ENCODE measurements around the gene SHFL. TPM values are rescaled to one million over a fixed set of nuclear protein-coding genes. Genes with fewer than 3 reads are reported as not detected.

Gene SHFL
- polyA plus RNA-seq, 3 donors = 12.6 to 106 (median 17.6) TPM

DNA sequence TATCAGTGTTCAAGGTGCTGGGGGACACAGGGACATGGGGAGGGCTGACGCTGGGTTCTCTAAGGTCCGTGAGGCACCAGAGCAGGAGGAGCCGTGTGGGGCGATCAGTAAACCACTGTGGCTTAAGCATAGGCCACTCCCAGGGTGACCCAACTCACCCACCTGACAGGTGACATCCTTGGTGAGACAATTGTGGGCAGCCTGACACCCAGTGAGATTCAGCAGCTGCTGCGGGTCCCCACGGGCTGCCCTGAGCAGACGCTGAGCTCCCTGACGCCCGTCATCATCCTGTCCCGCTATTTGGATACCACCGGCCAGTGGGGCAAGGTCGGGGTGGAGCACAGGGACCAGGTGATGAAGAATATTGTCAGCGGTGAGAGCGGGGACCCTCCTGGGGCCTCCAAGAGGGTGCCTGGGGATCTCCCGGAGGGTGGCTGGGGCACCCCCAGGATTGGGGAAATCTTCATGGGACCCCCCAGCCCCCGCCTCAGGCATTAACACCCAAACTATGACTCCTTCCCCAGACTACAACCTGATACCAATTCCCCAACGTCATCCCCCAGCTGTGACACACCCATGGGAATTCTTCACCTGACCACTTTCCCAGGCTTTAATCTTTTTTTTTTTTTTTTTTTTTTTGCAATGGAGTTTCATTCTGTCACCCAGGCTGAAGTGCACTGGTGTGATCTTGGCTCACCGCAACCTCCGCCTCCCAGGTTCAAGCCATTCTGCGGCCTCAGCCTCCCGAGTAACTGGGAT, 33.3 kb upstream of the SHFL start:
- Histone ChIP-seq H3K36me3 (replicated peaks in 1 of 2; ENCODE audit: control insufficient read depth in 1 of 2, insufficient read depth in 2 of 2, low read length in 2 of 2) (no peaks in the 10 kb centered on the region), H3K9me3 (replicated peaks in 1 of 2; ENCODE audit: control insufficient read depth in 1 of 2, insufficient read depth in 1 of 2, low read length in 2 of 2) (no peaks in the 10 kb centered on the region), H3K79me2 (ENCODE audit: insufficient read depth, low read length) (no peaks in the 10 kb centered on the region), H2AFZ (ENCODE audit: insufficient read depth, low read depth, low read length, poor library complexity, severe bottlenecking) (no peak overlapping the region), H3K27ac (ENCODE audit: low read depth in 1 of 2, low read length in 2 of 2) (no peak overlapping the region), H3K4me1 (ENCODE audit: control insufficient read depth in 1 of 2, insufficient read depth in 2 of 2, low read length in 2 of 2) (no peaks in the 10 kb centered on the region), H3K27me3 (ENCODE audit: control insufficient read depth in 2 of 2, insufficient read depth in 2 of 2, low read length in 2 of 2) (no peaks in the 10 kb centered on the region), H4K20me1 (ENCODE audit: insufficient read depth, low read length) (no peaks in the 10 kb centered on the region), H3K9ac (ENCODE audit: insufficient read depth, low read length, poor library complexity, severe bottlenecking) (no peak overlapping the region), H3K4me2 (replicated peaks; ENCODE audit: extremely low read depth, low read length, poor library complexity, severe bottlenecking) (no peak overlapping the region), H3K4me3 (replicated peaks in 1 of 3; ENCODE audit: low read depth in 2 of 3, low read length in 3 of 3) (no peak overlapping the region)
- intact Hi-C loops (cut with micrococcal nuclease) = no loop called here
- Mint-ChIP-seq H3K4me1 (no peaks in the 10 kb centered on the region), H3K27ac (no peak overlapping the region), H3K4me3 (no peak overlapping the region), H3K9me3 (peaks cover 1 to 9% (median 5%) of the 10 kb centered on the region in 7 donors), H3K36me3 (no peaks in the 10 kb centered on the region), H3K27me3 (ENCODE audit: low read depth in 3 of 3) (peaks cover 6 to 8% (median 7%) of the 10 kb centered on the region in 3 donors)
- TF ChIP-seq, protein P1, sequence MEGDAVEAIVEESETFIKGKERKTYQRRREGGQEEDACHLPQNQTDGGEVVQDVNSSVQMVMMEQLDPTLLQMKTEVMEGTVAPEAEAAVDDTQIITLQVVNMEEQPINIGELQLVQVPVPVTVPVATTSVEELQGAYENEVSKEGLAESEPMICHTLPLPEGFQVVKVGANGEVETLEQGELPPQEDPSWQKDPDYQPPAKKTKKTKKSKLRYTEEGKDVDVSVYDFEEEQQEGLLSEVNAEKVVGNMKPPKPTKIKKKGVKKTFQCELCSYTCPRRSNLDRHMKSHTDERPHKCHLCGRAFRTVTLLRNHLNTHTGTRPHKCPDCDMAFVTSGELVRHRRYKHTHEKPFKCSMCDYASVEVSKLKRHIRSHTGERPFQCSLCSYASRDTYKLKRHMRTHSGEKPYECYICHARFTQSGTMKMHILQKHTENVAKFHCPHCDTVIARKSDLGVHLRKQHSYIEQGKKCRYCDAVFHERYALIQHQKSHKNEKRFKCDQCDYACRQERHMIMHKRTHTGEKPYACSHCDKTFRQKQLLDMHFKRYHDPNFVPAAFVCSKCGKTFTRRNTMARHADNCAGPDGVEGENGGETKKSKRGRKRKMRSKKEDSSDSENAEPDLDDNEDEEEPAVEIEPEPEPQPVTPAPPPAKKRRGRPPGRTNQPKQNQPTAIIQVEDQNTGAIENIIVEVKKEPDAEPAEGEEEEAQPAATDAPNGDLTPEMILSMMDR (IDR thresholded peaks at IDR 0.05) = no peak
- WGBS (ENCODE audit: insufficient coverage) = 75% methylated on average over 15 of the region's 21 CpGs
- no peak for DNase-seq

DNA sequence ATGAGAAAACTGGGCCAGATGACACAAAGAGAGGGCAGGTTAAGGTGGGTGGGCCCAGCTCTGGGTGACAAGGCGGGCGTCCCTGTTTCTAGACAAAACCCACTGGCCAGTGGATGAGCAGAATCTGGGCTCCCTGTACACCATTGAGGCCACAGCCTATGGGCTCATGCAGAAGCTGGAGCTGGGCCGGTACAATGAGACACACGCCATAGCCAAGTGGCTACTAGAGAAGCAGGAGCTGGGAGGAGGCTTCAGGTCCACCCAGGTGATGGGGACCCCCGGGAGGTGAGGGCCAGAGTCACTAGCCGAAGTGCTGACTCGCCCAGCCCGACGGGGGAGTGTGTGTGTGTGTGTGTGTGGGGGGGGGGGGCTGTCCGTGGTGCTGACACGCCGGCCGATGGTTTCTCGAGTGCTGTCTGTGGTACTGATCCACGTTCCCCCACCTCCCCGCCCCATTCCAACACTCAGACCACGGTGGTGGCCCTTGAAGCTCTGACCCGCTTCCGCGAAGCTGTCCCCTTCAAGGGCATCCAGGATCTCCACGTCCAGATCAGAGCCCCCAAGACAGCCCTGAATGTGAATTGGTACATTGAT, 24.3 kb upstream of the SHFL start:
- no peaks in the 10 kb centered on the region for H3K79me2 ChIP-seq (ENCODE audit: insufficient read depth, low read length)
- Mint-ChIP-seq H3K27ac (no peak overlapping the region), H3K9me3 (peaks cover 0 to 12% (median 2%) of the 10 kb centered on the region in 7 donors), H3K4me1 (no peaks in the 10 kb centered on the region), H3K4me3 (peak overlapping the region in 1 of 2 donors; percentile 47), H3K27me3 (ENCODE audit: low read depth in 3 of 3) (peaks cover 11 to 32% (median 14%) of the 10 kb centered on the region in 3 donors), H3K36me3 (no peaks in the 10 kb centered on the region)
- TF ChIP-seq, protein P1 (IDR thresholded peaks at IDR 0.05) = no peak
- H3K27ac ChIP-seq (ENCODE audit: low read depth in 1 of 2, low read length in 2 of 2) = no peak overlapping the region
- no peaks in the 10 kb centered on the region for H3K4me1 ChIP-seq (ENCODE audit: control insufficient read depth in 1 of 2, insufficient read depth in 2 of 2, low read length in 2 of 2)
- no peaks in the 10 kb centered on the region for H3K27me3 ChIP-seq (ENCODE audit: control insufficient read depth in 2 of 2, insufficient read depth in 2 of 2, low read length in 2 of 2)
- no peaks in the 10 kb centered on the region for H4K20me1 ChIP-seq (ENCODE audit: insufficient read depth, low read length)
- H2AFZ ChIP-seq (ENCODE audit: insufficient read depth, low read depth, low read length, poor library complexity, severe bottlenecking) = no peak overlapping the region
- no peaks in the 10 kb centered on the region for H3K36me3 ChIP-seq (replicated peaks in 1 of 2; ENCODE audit: control insufficient read depth in 1 of 2, insufficient read depth in 2 of 2, low read length in 2 of 2)
- no peak overlapping the region for H3K9ac ChIP-seq (ENCODE audit: insufficient read depth, low read length, poor library complexity, severe bottlenecking)
- no peaks in the 10 kb centered on the region for H3K9me3 ChIP-seq (replicated peaks in 1 of 2; ENCODE audit: control insufficient read depth in 1 of 2, insufficient read depth in 1 of 2, low read length in 2 of 2)
- WGBS (ENCODE audit: insufficient coverage) = 29% methylated on average over 11 of the region's 21 CpGs
- no peak overlapping the region for H3K4me2 ChIP-seq (replicated peaks; ENCODE audit: extremely low read depth, low read length, poor library complexity, severe bottlenecking)
- intact Hi-C loops (cut with micrococcal nuclease) = no loop called here
- no peak for DNase-seq
- H3K4me3 ChIP-seq (replicated peaks in 1 of 3; ENCODE audit: low read depth in 2 of 3, low read length in 3 of 3) = no peak overlapping the region
